Measurements from ENCODE around the gene TNS3.

TNS3 gene

DNA sequence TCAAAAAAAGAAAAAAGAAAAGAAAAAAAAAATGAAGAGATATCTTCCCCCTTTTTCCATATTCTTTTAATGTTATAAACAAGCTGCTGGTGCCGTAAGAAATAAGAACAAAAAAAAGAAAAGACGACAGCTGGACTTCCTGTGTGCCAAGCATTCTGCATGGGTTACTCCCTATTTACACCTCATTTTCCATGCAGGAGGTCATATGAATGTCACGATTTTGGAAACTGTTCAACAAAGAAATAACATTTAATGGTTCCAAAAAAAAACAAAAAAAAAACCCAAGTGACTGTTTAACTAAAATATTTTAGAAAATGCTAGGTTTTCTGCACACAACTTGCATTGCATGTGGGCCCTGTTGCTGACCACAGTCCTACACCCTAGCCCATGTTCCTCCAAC is 159.3 kb downstream of the TNS3 start:
- Mint-ChIP-seq H3K4me1 (ENCODE audit: low read depth) (no peaks in the 10 kb centered on the region), H3K4me3 (no peak overlapping the region), H3K36me3 (no peaks in the 10 kb centered on the region), H3K27me3 (no peaks in the 10 kb centered on the region), H3K9me3 (ENCODE audit: low read depth) (peaks cover 10% of the 10 kb centered on the region), H3K27ac (no peak overlapping the region)

DNA sequence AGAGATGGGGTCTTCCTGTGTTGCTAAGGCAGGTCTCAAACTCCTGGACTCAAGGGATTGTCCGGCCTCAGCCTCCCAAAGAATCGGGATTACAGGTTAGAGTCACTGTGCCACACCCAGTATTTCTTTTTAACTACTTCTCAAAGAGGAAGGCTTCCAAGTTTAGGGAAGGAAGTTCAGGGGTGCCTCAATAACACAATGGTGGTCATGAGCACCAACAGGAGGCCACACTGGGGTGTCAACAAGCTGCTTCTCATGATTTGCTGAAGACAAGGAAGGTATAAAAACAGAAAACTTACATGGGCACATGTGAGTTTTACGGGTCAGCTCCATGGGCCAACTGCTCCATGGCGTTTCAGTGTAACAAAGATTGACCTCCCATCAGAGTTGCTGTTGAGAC is 160.5 kb downstream of the TNS3 start:
- Mint-ChIP-seq H3K27me3 (no peaks in the 10 kb centered on the region), H3K36me3 (no peaks in the 10 kb centered on the region), H3K4me3 (no peak overlapping the region), H3K27ac (no peak overlapping the region), H3K4me1 (ENCODE audit: low read depth) (no peaks in the 10 kb centered on the region), H3K9me3 (ENCODE audit: low read depth) (peaks cover 10% of the 10 kb centered on the region)

DNA sequence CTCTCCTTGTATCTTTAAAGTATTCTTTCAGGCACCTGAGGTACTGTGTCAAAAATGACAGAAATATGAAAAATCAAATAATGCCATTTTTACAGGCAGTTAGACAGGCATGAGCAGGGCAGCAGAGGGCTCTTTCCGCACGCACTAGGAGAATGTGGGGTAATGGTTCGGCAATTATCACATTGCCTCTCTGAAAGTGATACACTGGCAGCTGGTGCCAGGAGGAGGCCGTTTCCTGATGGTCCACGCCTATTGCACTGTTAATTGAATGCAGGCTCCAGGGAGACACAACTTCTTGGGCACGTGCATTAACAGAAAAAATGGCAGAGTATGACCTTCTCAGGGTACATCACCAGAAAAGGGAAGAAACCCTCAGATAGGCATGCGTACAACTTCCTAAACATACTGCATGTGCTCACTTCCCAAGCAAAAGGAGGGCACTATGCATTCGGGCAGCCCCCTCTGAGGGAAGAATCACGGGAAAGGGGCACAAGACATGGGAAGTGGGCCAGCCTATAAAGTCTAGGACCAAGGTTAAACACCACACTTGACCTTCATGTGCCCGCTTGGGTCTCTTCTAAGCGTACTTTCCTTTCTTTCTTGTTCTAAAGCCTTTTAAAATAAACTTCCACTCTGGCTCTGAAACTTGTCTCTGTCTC is 161.7 kb downstream of the TNS3 start:
- Mint-ChIP-seq H3K4me1 (ENCODE audit: low read depth) (no peaks in the 10 kb centered on the region), H3K36me3 (no peaks in the 10 kb centered on the region), H3K9me3 (ENCODE audit: low read depth) (peaks cover 10% of the 10 kb centered on the region), H3K27ac (no peak overlapping the region), H3K27me3 (no peaks in the 10 kb centered on the region), H3K4me3 (no peak overlapping the region)

DNA sequence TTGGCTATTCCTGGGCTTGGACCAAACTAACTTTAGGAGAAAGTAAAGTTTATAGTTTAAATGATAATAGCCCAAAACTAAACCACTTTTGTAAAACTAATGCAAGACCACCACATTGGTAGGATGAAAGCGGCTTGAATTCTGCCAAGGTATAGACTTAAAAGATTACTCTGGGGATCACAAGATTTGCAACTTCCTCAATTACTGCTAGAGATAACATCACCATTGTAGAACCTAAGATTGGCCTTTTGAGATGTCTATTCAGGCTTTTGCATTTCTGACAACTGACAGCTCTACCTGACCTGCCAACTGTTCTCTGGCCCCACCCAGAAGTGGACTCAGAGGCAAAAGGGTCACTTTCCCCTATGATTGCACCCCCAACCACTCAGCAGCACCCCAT is 162.4 kb downstream of the TNS3 start:
- Mint-ChIP-seq H3K36me3 (no peaks in the 10 kb centered on the region), H3K4me3 (no peak overlapping the region), H3K27ac (no peak overlapping the region), H3K9me3 (ENCODE audit: low read depth) (peaks cover 10% of the 10 kb centered on the region), H3K4me1 (ENCODE audit: low read depth) (no peaks in the 10 kb centered on the region), H3K27me3 (no peaks in the 10 kb centered on the region)

DNA sequence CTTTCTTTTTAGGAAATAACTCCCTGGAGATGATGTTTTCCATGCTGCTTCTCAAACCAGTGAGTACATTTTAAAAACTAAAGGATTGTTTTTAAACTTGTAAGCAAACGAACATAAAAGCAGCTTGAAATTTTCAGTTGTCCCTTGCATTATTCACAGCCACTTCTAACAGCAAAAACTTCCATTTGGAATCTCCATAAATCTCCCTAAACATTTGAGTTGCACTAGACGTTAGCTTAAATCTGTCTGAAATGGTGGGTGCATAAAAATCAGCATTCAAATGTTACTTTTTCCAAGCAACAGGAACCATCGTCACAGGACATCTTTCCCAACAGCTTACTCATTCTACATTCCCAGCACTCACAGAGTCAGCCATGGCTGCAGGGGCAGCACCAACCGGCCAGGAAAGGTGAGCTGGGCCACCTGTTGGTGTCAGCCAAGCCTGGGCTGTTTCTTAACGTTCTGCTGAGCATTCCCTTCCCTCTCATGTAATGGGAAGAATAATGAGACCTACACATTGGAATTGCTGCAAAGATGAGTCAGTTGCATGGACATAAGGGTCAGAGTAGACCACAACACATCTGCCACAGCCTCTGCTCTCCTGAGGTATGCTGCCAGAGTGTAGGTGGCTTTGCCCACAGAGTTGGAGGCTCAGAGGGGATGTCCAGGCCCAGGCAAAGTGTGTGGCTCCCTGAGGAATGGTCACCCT is 163.2 kb downstream of the TNS3 start:
- Mint-ChIP-seq H3K36me3 (no peaks in the 10 kb centered on the region), H3K4me1 (ENCODE audit: low read depth) (no peaks in the 10 kb centered on the region), H3K27ac (no peak overlapping the region), H3K9me3 (ENCODE audit: low read depth) (peaks cover 10% of the 10 kb centered on the region), H3K4me3 (no peak overlapping the region), H3K27me3 (no peaks in the 10 kb centered on the region)

DNA sequence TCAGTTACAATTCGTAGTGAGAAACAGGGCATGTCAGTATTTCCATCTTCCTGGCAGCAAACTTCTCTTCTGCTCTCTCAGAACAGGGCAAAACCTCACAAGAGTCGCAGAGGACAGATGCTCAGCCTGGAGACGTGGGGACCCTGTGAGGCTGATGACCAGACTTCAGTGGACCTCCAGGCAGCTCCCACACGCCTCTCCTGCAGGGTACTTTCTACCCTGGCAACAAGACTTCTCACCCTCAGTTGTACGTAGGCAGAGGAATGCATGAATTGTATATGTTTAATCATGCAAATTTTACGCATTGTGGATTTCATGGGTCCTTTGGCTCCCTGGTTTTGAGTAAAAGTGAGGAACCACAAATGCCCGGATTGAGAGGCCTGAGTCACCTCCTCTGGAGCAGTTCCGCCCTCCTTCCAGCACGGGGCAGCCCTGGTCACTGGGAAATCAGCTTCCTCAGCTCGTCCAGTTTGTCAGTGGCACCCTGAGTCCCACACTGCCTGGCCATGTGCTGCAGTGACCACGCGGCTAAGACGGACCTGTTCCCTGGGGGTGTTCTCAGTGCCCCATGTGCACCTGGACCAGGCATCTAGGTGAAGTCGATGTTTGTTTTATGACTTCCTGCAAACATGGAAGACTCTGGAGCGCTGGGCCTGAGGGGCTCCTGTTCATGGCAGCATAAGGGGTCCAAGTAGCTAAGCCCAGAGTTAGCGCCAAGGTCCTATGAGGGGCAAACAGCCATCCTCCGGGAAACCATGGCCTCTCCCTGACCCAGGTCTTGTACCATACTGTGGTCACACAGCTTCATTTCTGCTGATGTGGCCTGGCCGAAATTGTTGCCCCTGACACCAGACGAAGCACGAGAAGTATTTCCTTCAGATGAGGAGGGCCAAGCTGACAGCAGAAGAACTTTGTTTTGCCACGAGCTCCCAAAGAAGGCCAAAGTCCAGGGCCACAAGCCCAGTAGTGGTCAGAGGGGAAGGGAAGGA is 165.1 kb downstream of the TNS3 start:
- no peak overlapping the region for H3K27ac Mint-ChIP-seq

DNA sequence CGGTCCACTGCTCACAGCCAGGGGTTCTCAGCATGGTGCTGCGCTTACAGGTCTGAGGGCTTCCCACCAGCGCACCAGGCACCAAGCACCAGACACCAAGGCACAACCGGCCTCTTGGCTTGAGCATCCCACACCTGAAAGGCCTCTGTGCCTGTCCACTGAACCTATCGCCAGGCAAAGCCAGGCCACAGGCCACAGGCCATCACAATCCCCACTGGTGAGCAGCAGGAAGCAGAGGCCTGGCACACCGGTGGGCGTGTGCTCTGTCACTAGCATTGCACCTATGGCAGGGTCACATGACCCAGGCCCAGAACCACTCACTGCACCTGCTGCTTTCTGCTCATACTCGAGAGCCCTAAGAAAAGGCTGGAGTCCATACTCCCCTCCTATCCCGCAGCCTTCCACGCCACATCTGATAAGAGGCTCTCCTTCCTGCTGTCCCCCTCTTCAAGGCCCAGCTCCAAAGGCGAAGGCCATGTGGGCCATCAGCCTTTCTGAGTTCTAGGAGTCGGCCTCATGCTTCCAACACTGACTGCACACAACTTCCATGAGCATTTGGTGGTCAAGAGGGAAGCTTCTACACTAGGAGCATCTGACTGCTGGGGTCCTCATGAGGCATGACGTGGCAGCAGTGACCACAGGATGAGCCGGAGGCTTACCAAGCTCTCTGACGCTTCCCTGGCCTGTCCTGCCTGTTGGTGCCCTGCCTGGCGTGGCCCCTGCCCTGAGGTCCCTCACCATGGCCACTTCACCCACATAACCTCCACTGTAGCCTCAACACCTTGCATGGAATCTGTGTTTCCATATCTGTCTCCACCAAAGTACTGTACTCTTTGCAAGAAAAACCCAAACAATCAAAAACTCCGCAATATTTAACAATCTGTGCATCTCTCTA is 166.3 kb downstream of the TNS3 start:
- Mint-ChIP-seq H3K27me3 (no peaks in the 10 kb centered on the region), H3K4me3 (no peak overlapping the region), H3K36me3 (no peaks in the 10 kb centered on the region), H3K4me1 (ENCODE audit: low read depth) (no peaks in the 10 kb centered on the region), H3K27ac (no peak overlapping the region), H3K9me3 (ENCODE audit: low read depth) (peaks cover 10% of the 10 kb centered on the region)

More for the DNA sequence above, 165.1 kb downstream of the TNS3 start:
- Mint-ChIP-seq H3K27me3 (no peaks in the 10 kb centered on the region), H3K4me3 (no peak overlapping the region), H3K9me3 (ENCODE audit: low read depth) (peaks cover 10% of the 10 kb centered on the region), H3K36me3 (no peaks in the 10 kb centered on the region), H3K4me1 (ENCODE audit: low read depth) (no peaks in the 10 kb centered on the region)

DNA sequence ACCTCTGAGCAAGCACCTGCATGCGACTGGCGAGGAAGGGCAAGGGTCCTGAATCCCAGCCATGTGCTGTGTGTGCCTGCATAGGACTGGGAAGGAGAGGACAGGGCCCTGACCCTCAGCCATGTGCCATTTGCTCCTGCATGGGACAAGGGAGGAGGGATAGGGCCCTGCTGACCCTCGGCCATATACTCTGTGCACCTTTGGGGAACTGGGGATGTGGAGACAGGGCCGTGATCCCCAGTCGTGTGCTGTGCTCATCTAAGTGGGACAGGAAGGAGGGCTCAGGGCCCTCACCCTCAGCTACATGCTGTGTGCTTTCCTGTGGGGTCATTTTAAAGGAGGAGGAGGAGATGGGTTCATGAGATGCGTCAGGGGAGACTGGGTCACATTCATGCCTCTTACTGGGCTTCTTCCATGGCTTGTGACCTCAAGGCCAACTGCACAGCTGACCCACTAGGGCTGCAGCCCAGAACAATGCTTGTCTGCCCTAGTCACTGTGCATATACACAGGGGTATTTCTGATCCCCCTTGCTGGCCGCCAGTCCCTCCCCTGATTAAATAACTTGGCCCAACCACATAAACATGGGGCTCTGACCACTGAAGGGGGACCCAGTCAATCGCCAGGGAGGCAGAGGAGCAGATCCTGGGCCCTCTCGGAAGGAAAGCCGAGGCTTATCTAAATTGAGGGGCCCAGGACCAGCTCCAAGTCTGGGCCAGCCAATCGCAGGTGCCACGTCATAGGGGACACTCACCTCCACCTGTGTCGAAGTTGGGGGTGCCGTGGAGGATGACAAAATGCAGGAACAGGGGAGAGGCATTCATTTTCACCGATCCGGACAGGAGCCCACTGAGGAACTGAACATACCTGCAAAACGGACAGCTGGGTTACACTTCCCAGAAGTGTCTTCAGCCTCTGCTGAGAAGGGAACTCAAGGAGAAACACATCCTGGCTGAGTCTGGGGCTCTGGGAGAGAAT is 167.3 kb downstream of the TNS3 start:
- Mint-ChIP-seq H3K27ac (no peak overlapping the region), H3K4me3 (no peak overlapping the region), H3K4me1 (ENCODE audit: low read depth) (no peaks in the 10 kb centered on the region), H3K27me3 (no peaks in the 10 kb centered on the region), H3K9me3 (ENCODE audit: low read depth) (peaks cover 3% of the 10 kb centered on the region), H3K36me3 (no peaks in the 10 kb centered on the region)

DNA sequence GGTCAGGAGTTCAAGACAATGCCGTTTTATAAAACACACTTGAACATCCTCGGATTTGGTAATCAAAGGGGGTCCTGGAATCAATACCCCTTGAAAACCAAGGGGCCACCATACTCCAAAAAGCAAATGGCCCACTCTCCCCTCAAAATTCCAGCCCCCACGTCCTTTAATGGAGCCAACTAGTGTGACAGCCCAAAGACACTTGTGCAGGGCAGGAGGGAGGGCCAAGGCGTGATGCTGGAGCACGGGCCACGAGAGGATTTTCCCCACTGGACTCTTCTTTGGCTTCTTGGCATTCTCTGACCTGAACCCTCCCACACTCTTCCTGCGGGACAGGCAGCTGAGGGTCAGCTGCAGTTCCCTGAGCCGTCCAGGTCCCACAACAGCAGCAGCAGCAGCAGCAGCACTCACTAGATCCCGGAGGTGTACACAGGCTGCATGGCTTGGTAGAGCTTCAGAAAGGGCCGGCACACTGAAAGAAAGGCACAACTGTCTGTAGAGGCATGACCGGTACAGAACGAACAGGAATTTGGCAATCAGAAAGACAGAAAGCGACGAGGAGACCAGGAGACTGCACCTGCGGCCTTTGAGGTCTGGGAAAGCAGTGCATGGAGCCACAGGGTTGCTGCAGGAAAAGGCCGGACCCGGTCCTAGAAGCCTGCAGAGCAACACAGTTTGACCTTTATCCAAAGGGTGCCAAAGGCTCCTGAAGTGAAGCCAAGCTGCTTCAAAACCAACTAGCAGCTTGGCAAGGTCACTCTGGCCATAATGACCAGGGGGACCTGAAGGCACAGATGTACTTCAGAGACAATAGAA is 168.2 kb downstream of the TNS3 start:
- H3K36me3 Mint-ChIP-seq = no peaks in the 10 kb centered on the region
- no peaks in the 10 kb centered on the region for H3K9me3 Mint-ChIP-seq (ENCODE audit: low read depth)
- no peak overlapping the region for H3K27ac Mint-ChIP-seq
- H3K4me1 Mint-ChIP-seq (ENCODE audit: low read depth) = no peaks in the 10 kb centered on the region
- H3K27me3 Mint-ChIP-seq = no peaks in the 10 kb centered on the region
- no peak overlapping the region for H3K4me3 Mint-ChIP-seq

DNA sequence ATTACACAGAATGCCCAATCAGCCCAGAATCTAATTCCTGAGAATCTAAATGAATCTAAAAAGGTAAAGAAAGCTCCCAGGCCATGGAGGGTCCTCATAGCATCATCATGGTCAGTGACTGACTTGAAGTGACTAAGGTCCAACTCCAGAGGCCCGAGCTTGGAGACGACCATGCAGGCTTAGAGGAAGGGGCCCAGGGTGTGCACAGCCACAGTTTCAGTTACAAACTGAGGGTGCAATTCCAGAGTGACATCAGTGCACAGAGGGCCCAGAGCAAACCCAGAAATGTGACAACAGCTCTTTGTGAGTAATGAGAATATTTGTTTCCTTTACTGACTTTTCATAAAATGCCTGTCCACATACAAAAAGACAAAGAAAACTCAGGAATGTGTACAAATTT is 170.0 kb downstream of the TNS3 start:
- H3K27me3 Mint-ChIP-seq = no peaks in the 10 kb centered on the region
- H3K4me1 Mint-ChIP-seq (ENCODE audit: low read depth) = no peaks in the 10 kb centered on the region
- H3K36me3 Mint-ChIP-seq = no peaks in the 10 kb centered on the region
- no peaks in the 10 kb centered on the region for H3K9me3 Mint-ChIP-seq (ENCODE audit: low read depth)
- no peak overlapping the region for H3K27ac Mint-ChIP-seq
- H3K4me3 Mint-ChIP-seq = no peak overlapping the region

DNA sequence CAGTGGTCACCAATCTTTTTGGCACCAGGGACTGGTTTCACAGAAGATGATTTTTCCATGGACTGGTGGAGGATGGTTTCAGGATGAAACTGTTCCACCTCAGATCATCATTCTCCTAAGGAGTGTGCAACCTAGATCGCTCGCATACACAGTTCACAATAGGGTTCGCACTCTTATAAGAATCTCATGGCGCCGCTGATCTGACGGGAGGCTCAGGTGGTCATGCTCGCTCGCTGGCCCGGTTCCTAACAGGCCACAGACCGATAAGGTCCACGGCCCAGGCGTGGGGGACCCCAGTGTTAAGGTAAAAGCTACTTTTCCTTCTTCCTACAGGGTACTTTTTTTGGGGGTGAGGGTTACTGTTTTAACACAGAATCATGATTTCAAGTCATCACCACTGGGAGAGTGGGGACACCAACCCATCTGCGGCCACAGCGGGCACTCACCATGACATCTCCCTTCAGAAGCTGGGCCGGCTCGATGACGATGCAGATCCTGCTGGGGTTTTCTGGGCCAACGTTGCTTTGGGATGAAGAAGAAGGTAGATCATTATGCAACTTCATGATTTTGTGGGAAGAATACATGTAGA is 170.5 kb downstream of the TNS3 start:
- Mint-ChIP-seq H3K27me3 (no peaks in the 10 kb centered on the region), H3K27ac (no peak overlapping the region), H3K4me3 (no peak overlapping the region), H3K36me3 (no peaks in the 10 kb centered on the region), H3K4me1 (ENCODE audit: low read depth) (no peaks in the 10 kb centered on the region), H3K9me3 (ENCODE audit: low read depth) (no peaks in the 10 kb centered on the region)

DNA sequence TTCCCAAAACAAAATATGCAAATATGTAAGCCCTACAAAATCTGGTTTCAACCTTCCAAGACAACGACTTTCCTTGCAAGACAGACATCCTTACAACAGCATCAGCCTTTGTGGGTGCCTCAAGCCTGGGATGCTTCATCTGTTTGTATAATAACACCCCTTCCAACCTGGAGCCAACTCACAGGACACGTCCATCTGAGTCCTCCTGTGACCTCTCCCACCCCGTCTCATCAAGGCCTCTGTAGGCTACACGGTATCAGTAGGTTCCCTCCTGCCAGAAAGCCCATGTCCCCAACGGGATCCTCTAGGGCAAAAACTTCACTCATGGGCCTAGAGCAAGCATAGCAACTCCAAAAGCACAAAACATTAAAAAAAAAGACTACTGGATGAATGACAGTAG is 173.2 kb downstream of the TNS3 start:
- Mint-ChIP-seq H3K9me3 (ENCODE audit: low read depth) (no peaks in the 10 kb centered on the region), H3K36me3 (no peaks in the 10 kb centered on the region), H3K27ac (no peak overlapping the region), H3K27me3 (no peaks in the 10 kb centered on the region), H3K4me1 (ENCODE audit: low read depth) (peaks cover 5% of the 10 kb centered on the region), H3K4me3 (no peak overlapping the region)

All from activated naive CD8-positive, alpha-beta T cell (primary cell).